ENCODE data around the gene TRAFD1.

Gene TRAFD1

GRCh38 chr12:112169966-112170365 lies 44.6 kb downstream of the TRAFD1 start:
- no peaks in the 10 kb centered on the region for H3K4me1 ChIP-seq (ENCODE audit: low read length)
- H4K20me1 ChIP-seq (ENCODE audit: insufficient read depth, low read length): no peaks in the 10 kb centered on the region
- H3K79me2 ChIP-seq (ENCODE audit: low read length): no peaks in the 10 kb centered on the region
- H3K27ac ChIP-seq (ENCODE audit: low read length): no peak overlapping the region
- peaks cover 5% of the 10 kb centered on the region for H3K36me3 ChIP-seq (replicated peaks; ENCODE audit: low read depth, low read length)
- no peak overlapping the region for H3K4me3 ChIP-seq (ENCODE audit: low read length)
- no peak for TF ChIP-seq CTCF (IDR thresholded peaks at IDR 0.05; ENCODE audit: low read depth, low read length)
- no peak for TF ChIP-seq EZH2phosphoT487 (IDR thresholded peaks at IDR 0.05; ENCODE audit: low read depth)
- no peaks in the 10 kb centered on the region for H3K27me3 ChIP-seq (ENCODE audit: low read depth, low read length)
- H3K9ac ChIP-seq (ENCODE audit: low read length): no peak overlapping the region
- H3K4me2 ChIP-seq (ENCODE audit: low read length): no peak overlapping the region
- no peak overlapping the region for H2AFZ ChIP-seq (ENCODE audit: low read depth, low read length)
- H3K9me3 ChIP-seq (ENCODE audit: insufficient read depth, low read length): no peaks in the 10 kb centered on the region

GRCh38 chr12:112170376-112170775 lies 45.0 kb downstream of the TRAFD1 start:
- peaks cover 7% of the 10 kb centered on the region for H3K36me3 ChIP-seq (replicated peaks; ENCODE audit: low read depth, low read length)
- no peak overlapping the region for H2AFZ ChIP-seq (ENCODE audit: low read depth, low read length)
- no peaks in the 10 kb centered on the region for H4K20me1 ChIP-seq (ENCODE audit: insufficient read depth, low read length)
- no peak overlapping the region for H3K27ac ChIP-seq (ENCODE audit: low read length)
- TF ChIP-seq EZH2phosphoT487 (IDR thresholded peaks at IDR 0.05; ENCODE audit: low read depth) (no peak), CTCF (IDR thresholded peaks at IDR 0.05; ENCODE audit: low read depth, low read length) (peak; percentile 70)
- H3K4me1 ChIP-seq (ENCODE audit: low read length): no peaks in the 10 kb centered on the region
- no peaks in the 10 kb centered on the region for H3K79me2 ChIP-seq (ENCODE audit: low read length)
- no peaks in the 10 kb centered on the region for H3K27me3 ChIP-seq (ENCODE audit: low read depth, low read length)
- H3K9ac ChIP-seq (ENCODE audit: low read length): no peak overlapping the region
- no peak overlapping the region for H3K4me3 ChIP-seq (ENCODE audit: low read length)
- no peak overlapping the region for H3K4me2 ChIP-seq (ENCODE audit: low read length)
- no peaks in the 10 kb centered on the region for H3K9me3 ChIP-seq (ENCODE audit: insufficient read depth, low read length)

GRCh38 chr12:112170971-112171596 lies 45.7 kb downstream of the TRAFD1 start:
- no peak overlapping the region for H2AFZ ChIP-seq (ENCODE audit: low read depth, low read length)
- H3K27me3 ChIP-seq (ENCODE audit: low read depth, low read length): no peaks in the 10 kb centered on the region
- H3K4me3 ChIP-seq (ENCODE audit: low read length): no peak overlapping the region
- no peaks in the 10 kb centered on the region for H4K20me1 ChIP-seq (ENCODE audit: insufficient read depth, low read length)
- no peak overlapping the region for H3K4me2 ChIP-seq (ENCODE audit: low read length)
- no peaks in the 10 kb centered on the region for H3K4me1 ChIP-seq (ENCODE audit: low read length)
- H3K9ac ChIP-seq (ENCODE audit: low read length): no peak overlapping the region
- H3K9me3 ChIP-seq (ENCODE audit: insufficient read depth, low read length): no peaks in the 10 kb centered on the region
- H3K79me2 ChIP-seq (ENCODE audit: low read length): no peaks in the 10 kb centered on the region
- TF ChIP-seq CTCF (IDR thresholded peaks at IDR 0.05; ENCODE audit: low read depth, low read length) (no peak), EZH2phosphoT487 (IDR thresholded peaks at IDR 0.05; ENCODE audit: low read depth) (no peak)
- no peak overlapping the region for H3K27ac ChIP-seq (ENCODE audit: low read length)
- H3K36me3 ChIP-seq (replicated peaks; ENCODE audit: low read depth, low read length): peaks cover 7% of the 10 kb centered on the region

- Histone ChIP-seq H3K36me3 (replicated peaks; ENCODE audit: low read depth, low read length) (peaks cover 9% of the 10 kb centered on the region), H3K27ac (ENCODE audit: low read length) (no peak overlapping the region), H4K20me1 (ENCODE audit: insufficient read depth, low read length) (no peaks in the 10 kb centered on the region), H3K9ac (ENCODE audit: low read length) (no peak overlapping the region), H2AFZ (ENCODE audit: low read depth, low read length) (no peak overlapping the region), H3K4me3 (ENCODE audit: low read length) (no peak overlapping the region), H3K4me2 (ENCODE audit: low read length) (no peak overlapping the region), H3K27me3 (ENCODE audit: low read depth, low read length) (no peaks in the 10 kb centered on the region), H3K4me1 (ENCODE audit: low read length) (no peaks in the 10 kb centered on the region), H3K9me3 (ENCODE audit: insufficient read depth, low read length) (no peaks in the 10 kb centered on the region), H3K79me2 (ENCODE audit: low read length) (no peaks in the 10 kb centered on the region)
- no peak for TF ChIP-seq EZH2phosphoT487 (IDR thresholded peaks at IDR 0.05; ENCODE audit: low read depth)
- TF ChIP-seq CTCF (IDR thresholded peaks at IDR 0.05; ENCODE audit: low read depth, low read length): no peak
These were observed 47.4 kb downstream of the TRAFD1 start for GRCh38 chr12:112172556-112173324.
